Muscle layer of colon (tissue), 2 donors: ENCODE measurements around the gene TMEM139.

Source experiments
- H3K27ac ChIP-seq: one replicate; pipeline ENCODE4 v1.7.0; 2013; ENCODE audit warnings: low read depth, mild to moderate bottlenecking, low read length, moderate library complexity
- H3K27me3 ChIP-seq, 2 donors: one replicate each; pipeline ENCODE4 v1.7.0; 2013; ENCODE audit warnings: low read length in 2 of 2, mild to moderate bottlenecking in 2 of 2; ENCODE audit not compliant: insufficient read depth in 2 of 2, control insufficient read depth in 1 of 2
- H3K36me3 ChIP-seq: one replicate; pipeline ENCODE4 v1.7.0; 2013; ENCODE audit warnings: mild to moderate bottlenecking, low read length; ENCODE audit not compliant: insufficient read depth
- H3K4me1 ChIP-seq: one replicate; pipeline ENCODE4 v1.7.0; 2013; ENCODE audit warnings: mild to moderate bottlenecking, low read length; ENCODE audit not compliant: insufficient read depth
- H3K4me3 ChIP-seq, 2 donors: one replicate each; pipeline ENCODE4 v1.7.0; 2013; ENCODE audit warnings: low read length in 2 of 2, low read depth in 1 of 2, mild to moderate bottlenecking in 1 of 2, moderate library complexity in 1 of 2
- H3K9ac ChIP-seq: one replicate; pipeline ENCODE4 v1.7.0; 2013; ENCODE audit warnings: low read length
- H3K9me3 ChIP-seq: one replicate; pipeline ENCODE4 v1.7.0; 2013; ENCODE audit warnings: mild to moderate bottlenecking, low read length
- donor health status: abdominal sarcoma.
- donor health status: Adenocarcinoma of cecum.

The TMEM139 gene

DNA sequence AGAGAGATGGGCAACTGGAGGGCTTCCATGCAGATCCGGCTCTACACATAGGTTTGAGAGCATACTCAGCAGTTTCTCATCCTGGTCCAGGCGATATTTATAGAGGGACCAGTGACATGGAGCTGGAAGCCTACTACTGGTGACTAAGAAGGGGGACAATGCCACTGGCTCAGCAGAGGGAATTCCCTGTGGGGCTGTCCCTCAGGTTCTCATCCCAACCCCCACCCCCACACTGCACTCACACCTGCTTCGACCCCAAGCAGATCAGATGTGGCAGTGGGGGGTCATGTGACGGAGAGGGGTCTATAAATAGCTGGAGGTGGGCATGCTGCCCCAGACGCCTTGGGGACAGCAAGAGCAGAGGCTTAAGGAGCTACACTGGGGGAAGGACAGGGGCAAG is 31.0 kb downstream of the TMEM139 start, which contains the start of gene CLCN1:
Gene CLCN1 (plus strand): TSS at position 336 of the 400 bp plus-strand sequence. CDS start 102 bp downstream, outside the sequence.
- H3K4me3 ChIP-seq, result no peak within 1 kb of the TSS
- H3K4me1 ChIP-seq, result no peaks in the 10 kb centered on the region
- no peaks in the 10 kb centered on the region for H3K27me3 ChIP-seq
- no peak within 1 kb of the TSS for H3K27ac ChIP-seq
- no peaks in the 10 kb centered on the region for H3K36me3 ChIP-seq
- H3K9me3 ChIP-seq, result no peaks in the 10 kb centered on the region
- no peak within 1 kb of the TSS for H3K9ac ChIP-seq

DNA sequence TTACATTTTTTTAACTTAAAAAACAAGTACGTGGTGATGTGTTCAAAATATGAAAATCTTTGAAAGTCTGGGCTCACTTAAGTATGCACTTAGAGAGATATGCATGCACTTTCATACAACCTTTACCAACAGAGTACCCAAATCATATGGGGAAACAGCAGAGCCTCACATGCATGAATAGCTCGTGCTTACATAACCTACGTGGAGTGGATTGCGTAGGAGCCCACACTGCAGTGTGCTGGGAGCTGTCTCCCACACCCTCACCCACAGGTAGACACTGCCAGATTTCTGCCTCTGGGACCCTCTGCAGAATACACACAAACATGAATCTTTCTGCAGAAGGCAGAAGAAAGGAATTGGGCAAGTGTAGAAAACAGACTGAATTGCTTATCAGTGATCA is 31.7 kb downstream of the TMEM139 start:
- Histone ChIP-seq H3K27me3 (no peaks in the 10 kb centered on the region), H3K4me3 (no peak overlapping the region), H3K9me3 (no peaks in the 10 kb centered on the region), H3K4me1 (no peaks in the 10 kb centered on the region), H3K36me3 (no peaks in the 10 kb centered on the region), H3K9ac (no peak overlapping the region), H3K27ac (no peak overlapping the region)

DNA sequence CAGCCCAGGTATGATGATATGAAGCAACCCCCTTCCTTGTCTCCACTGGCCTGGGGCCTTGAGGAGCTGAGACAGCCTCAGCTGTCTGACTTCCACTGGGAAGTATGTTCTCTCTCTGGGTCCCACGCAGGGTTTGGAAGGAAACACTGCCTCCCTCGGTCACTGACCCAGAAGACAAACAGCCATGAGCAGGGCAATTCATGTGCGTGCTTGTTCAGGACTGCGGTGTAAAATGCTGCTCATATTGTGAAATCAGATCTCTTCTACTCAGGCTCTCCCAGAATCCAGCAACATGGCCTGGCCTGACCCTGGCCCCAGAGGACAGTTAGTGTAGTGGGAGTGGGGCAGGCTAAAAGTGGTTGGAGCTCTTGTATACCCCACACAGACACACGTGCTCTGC is 33.9 kb downstream of the TMEM139 start:
- H3K36me3 ChIP-seq, result no peaks in the 10 kb centered on the region
- H3K4me1 ChIP-seq, result no peaks in the 10 kb centered on the region
- H3K4me3 ChIP-seq, result no peak overlapping the region
- no peak overlapping the region for H3K27ac ChIP-seq
- no peaks in the 10 kb centered on the region for H3K27me3 ChIP-seq
- H3K9me3 ChIP-seq, result no peaks in the 10 kb centered on the region
- no peak overlapping the region for H3K9ac ChIP-seq

DNA sequence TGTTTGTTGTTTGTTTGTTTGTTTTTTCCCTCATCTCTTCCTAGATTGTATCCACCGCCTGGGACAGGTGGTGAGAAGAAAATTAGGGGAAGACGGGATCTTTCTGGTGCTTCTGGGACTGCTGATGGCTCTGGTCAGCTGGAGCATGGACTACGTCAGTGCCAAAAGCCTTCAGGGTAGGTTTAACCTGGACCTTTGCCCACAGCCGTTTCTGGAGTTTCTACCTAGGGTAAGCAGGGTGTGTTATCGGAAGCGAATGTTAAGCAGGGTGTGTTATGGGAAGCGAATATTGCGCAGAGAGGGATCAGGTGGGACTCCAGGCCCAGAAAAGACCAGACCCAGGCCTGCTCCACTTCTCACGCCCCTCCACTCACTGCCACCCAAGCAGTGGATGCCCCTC is 35.9 kb downstream of the TMEM139 start:
- Histone ChIP-seq H3K4me1 (no peaks in the 10 kb centered on the region), H3K27me3 (no peaks in the 10 kb centered on the region), H3K27ac (no peak overlapping the region), H3K36me3 (no peaks in the 10 kb centered on the region), H3K9me3 (no peaks in the 10 kb centered on the region), H3K9ac (no peak overlapping the region), H3K4me3 (no peak overlapping the region)

DNA sequence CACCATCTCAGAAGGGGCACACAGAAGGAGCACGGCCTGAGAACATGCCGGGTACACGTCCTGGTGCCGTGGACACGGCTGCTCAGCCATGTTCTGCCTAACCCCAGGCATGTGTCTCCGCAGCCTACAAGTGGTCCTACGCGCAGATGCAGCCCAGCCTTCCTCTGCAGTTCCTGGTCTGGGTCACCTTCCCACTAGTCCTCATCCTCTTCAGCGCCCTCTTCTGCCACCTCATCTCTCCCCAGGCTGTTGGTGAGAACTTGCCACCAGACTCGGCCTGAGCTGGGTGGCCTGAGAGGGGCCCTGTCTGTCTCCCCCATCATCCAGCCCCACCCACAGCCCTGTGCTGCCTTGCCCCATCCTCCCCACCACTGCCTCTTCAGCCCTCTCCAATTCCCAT is 36.5 kb downstream of the TMEM139 start:
- Histone ChIP-seq H3K27me3 (no peaks in the 10 kb centered on the region), H3K36me3 (no peaks in the 10 kb centered on the region), H3K9me3 (no peaks in the 10 kb centered on the region), H3K9ac (no peak overlapping the region), H3K27ac (no peak overlapping the region), H3K4me3 (no peak overlapping the region), H3K4me1 (no peaks in the 10 kb centered on the region)

DNA sequence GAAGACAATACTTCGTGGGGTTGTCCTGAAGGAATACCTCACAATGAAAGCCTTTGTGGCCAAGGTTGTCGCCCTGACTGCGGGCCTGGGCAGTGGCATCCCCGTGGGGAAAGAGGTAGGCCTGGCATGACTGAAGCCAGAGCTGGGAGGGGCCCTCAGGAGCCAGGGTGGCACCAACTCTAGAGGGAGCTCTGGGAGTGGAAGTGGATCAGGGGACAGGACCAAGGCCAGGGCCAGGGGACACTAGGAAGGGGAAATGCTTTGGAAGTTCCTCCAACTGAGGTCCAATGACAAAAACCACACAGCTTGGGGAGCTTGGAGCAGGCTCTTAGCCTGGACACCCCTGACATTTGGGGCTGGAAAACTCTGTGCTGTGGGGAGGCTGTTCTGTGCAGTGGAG is 37.0 kb downstream of the TMEM139 start:
- no peaks in the 10 kb centered on the region for H3K4me1 ChIP-seq
- H3K27ac ChIP-seq, result no peak overlapping the region

DNA sequence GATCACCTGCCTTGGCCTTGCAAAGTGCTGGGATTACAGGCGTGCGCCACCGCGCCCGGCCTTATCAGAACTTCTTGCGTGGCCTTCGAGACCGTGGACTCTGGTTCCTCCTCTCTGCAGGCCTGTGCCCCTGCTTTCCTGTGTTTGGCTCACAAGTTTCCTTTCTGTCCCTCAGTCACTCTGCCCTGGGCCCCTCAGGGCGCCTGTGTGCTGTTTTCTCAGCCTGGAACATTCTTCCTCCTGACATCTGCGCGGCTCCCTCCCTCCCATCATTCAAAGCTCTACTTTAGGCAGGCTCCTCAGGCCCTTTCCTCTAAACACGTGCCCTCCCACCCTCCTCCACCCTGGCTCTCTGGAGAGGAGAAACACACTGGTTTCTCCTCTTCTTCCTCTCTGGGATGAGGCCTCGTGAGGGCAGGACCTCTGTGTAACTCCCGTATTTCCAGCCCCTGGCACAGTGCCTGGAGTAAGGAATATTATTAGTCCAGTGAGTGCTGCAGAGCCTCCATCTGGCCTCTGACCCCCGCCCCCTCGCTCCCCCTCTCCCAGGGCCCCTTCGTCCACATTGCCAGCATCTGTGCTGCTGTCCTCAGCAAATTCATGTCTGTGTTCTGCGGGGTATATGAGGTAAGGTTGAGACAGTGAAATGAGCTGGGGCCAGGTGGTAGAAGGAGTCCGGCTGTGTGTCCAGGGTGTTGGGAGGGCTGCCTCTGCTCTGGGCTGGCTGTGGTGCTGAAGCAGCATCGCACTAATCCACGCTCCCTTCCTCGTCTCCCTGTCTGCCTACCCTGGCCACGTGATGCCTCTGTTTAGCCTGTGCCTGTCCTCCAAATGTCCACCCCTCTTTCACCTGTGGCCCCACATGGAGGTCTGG is 38.2 kb downstream of the TMEM139 start:
- Histone ChIP-seq H3K27ac (no peak overlapping the region), H3K27me3 (no peaks in the 10 kb centered on the region), H3K36me3 (no peaks in the 10 kb centered on the region), H3K9ac (no peak overlapping the region), H3K4me3 (no peak overlapping the region), H3K4me1 (no peaks in the 10 kb centered on the region), H3K9me3 (no peaks in the 10 kb centered on the region)

More for the DNA sequence above, 37.0 kb downstream of the TMEM139 start:
- Histone ChIP-seq H3K36me3 (no peaks in the 10 kb centered on the region), H3K9me3 (no peaks in the 10 kb centered on the region), H3K27me3 (no peaks in the 10 kb centered on the region), H3K4me3 (no peak overlapping the region), H3K9ac (no peak overlapping the region)

- Histone ChIP-seq H3K27me3 (no peaks in the 10 kb centered on the region), H3K9ac (no peak overlapping the region), H3K36me3 (no peaks in the 10 kb centered on the region), H3K9me3 (no peaks in the 10 kb centered on the region), H3K27ac (no peak overlapping the region), H3K4me3 (no peak overlapping the region), H3K4me1 (no peaks in the 10 kb centered on the region)
These were observed 38.9 kb downstream of the TMEM139 start for GRCh38 chr7:143323653-143324052.

GRCh38 chr7:143325240-143325639 is 40.5 kb downstream of the TMEM139 start:
- no peaks in the 10 kb centered on the region for H3K36me3 ChIP-seq
- no peaks in the 10 kb centered on the region for H3K4me1 ChIP-seq
- no peaks in the 10 kb centered on the region for H3K27me3 ChIP-seq
- no peak overlapping the region for H3K4me3 ChIP-seq
- H3K27ac ChIP-seq, result no peak overlapping the region
- no peaks in the 10 kb centered on the region for H3K9me3 ChIP-seq
- no peak overlapping the region for H3K9ac ChIP-seq

DNA sequence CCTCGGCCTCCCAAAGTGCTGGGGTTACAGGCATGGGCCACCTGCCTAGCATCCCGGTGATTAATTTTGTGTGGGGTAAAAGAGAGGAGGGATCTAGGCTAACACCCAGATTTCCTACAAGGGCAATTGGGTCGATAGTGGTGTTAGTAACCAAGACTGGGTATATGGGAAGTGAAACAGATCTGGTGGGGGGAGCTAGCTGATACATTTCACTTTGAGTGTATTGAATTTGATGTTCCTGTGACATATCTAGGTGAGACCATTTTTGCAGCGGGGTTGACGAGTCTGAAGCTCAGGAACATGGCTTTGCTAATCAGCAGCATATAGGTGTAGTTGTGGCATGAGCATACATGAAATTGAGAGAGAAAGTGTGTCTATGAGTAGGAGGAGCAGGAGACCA is 43.1 kb downstream of the TMEM139 start:
- Histone ChIP-seq H3K9ac (no peak overlapping the region), H3K27me3 (no peaks in the 10 kb centered on the region), H3K27ac (no peak overlapping the region), H3K4me3 (no peak overlapping the region), H3K9me3 (no peaks in the 10 kb centered on the region), H3K36me3 (no peaks in the 10 kb centered on the region), H3K4me1 (peaks cover 4% of the 10 kb centered on the region)

GRCh38 chr7:143329471-143330170 is 44.9 kb downstream of the TMEM139 start:
- H3K9ac ChIP-seq, result no peak overlapping the region
- H3K9me3 ChIP-seq, result no peaks in the 10 kb centered on the region
- peaks cover 4% of the 10 kb centered on the region for H3K4me1 ChIP-seq
- H3K36me3 ChIP-seq, result no peaks in the 10 kb centered on the region
- H3K27ac ChIP-seq, result no peak overlapping the region
- no peaks in the 10 kb centered on the region for H3K27me3 ChIP-seq
- no peak overlapping the region for H3K4me3 ChIP-seq
